Measurements from ENCODE around the gene ARHGAP1. TPM values are rescaled to one million over a fixed set of nuclear protein-coding genes. Genes with fewer than 3 reads are reported as not detected.

The ARHGAP1 gene
- total and polyA plus RNA-seq, 9 of the 15 experiments (the other 6 are each of a cell fraction or from before 2014, with no cell fraction given): 3.6 to 30.4 (median 8.2) TPM

GRCh38 chr11:46700241-46701077 is at the start of gene ARHGAP1, which contains the start of gene ZNF408 (continued):
- TF ChIP-seq ZNF277 (CRISPR knock-in tag; IDR thresholded peaks at IDR 0.05; ENCODE audit: borderline replicate concordance): no peak
- no peak for TF ChIP-seq NR2F6 (CRISPR knock-in tag; IDR thresholded peaks at IDR 0.05)
- TF ChIP-seq POLR2H (tag; IDR thresholded peaks at IDR 0.05; ENCODE audit: low read depth): peak; percentile 84
- TF ChIP-seq HMGN3 (IDR thresholded peaks at IDR 0.05; ENCODE audit: borderline replicate concordance, extremely low read depth, insufficient read length, low read depth, low read length): peak; percentile 39
- no peak for TF ChIP-seq PPARD (CRISPR knock-in tag; IDR thresholded peaks at IDR 0.05)
- TF ChIP-seq CBFB (CRISPR knock-in tag; IDR thresholded peaks at IDR 0.05): peak; percentile 80; the same call in 1 of the 2 replicates
- TF ChIP-seq PHF21A (IDR thresholded peaks at IDR 0.05; ENCODE audit: borderline replicate concordance, low read depth): peak; percentile 66; the same call in 1 of the 2 replicates
- TF ChIP-seq PHF20 (IDR thresholded peaks at IDR 0.05; ENCODE audit: partially characterized antibody): peak; percentile 99
- peak; percentile 40 for TF ChIP-seq CHD1 (IDR thresholded peaks at IDR 0.05; ENCODE audit: low read length)
- TF ChIP-seq FOXJ2 (tag; IDR thresholded peaks at IDR 0.05): no peak
- peak; percentile 74 for TF ChIP-seq TARDBP (IDR thresholded peaks at IDR 0.05)
- TF ChIP-seq ZNF778 (CRISPR knock-in tag; IDR thresholded peaks at IDR 0.05): no peak
- TF ChIP-seq ZBTB9 (CRISPR knock-in tag; IDR thresholded peaks at IDR 0.05): peak; percentile 60; the same call in 1 of the 2 replicates
- TF ChIP-seq CHD4 (IDR thresholded peaks at IDR 0.05; ENCODE audit: insufficient read depth, insufficient replicate concordance, low read depth, low read length, poor library complexity, severe bottlenecking): no peak
- TF ChIP-seq CBX2 (IDR thresholded peaks at IDR 0.05; ENCODE audit: insufficient read depth, low read length, poor library complexity, severe bottlenecking): no peak
- no peak for TF ChIP-seq CEBPG (CRISPR knock-in tag; IDR thresholded peaks at IDR 0.05)
- no peak for TF ChIP-seq CEBPG (tag; conservative IDR thresholded peaks at IDR 0.05 in 1 of 2, IDR thresholded peaks at IDR 0.05 in 1 of 2)
- TF ChIP-seq MTA2 (IDR thresholded peaks at IDR 0.05; ENCODE audit: low read depth): no peak
- TF ChIP-seq SRSF9 (IDR thresholded peaks at IDR 0.05; ENCODE audit: borderline replicate concordance, low read depth, low read length): no peak
- peak; percentile 97 to 99 for TF ChIP-seq SRF (CRISPR knock-in tag; IDR thresholded peaks at IDR 0.05)
- no peak for TF ChIP-seq SAFB2 (IDR thresholded peaks at IDR 0.05; ENCODE audit: borderline replicate concordance, low read depth, low read length, severe bottlenecking)
- no peak for TF ChIP-seq KDM1A (IDR thresholded peaks at IDR 0.05)
- no peak for TF ChIP-seq HNRNPK (IDR thresholded peaks at IDR 0.05; ENCODE audit: low read depth, low read length, poor library complexity, severe bottlenecking)
- no peak for TF ChIP-seq IFI16 (CRISPR knock-in tag; IDR thresholded peaks at IDR 0.05)
- TF ChIP-seq ARID1B (IDR thresholded peaks at IDR 0.05): peak; percentile 47; the same call in 1 of the 2 replicates
- no peak for TF ChIP-seq PRMT5 (CRISPR knock-in tag; IDR thresholded peaks at IDR 0.05)
